Measurements from ENCODE around the gene THPO.

THPO gene

DNA sequence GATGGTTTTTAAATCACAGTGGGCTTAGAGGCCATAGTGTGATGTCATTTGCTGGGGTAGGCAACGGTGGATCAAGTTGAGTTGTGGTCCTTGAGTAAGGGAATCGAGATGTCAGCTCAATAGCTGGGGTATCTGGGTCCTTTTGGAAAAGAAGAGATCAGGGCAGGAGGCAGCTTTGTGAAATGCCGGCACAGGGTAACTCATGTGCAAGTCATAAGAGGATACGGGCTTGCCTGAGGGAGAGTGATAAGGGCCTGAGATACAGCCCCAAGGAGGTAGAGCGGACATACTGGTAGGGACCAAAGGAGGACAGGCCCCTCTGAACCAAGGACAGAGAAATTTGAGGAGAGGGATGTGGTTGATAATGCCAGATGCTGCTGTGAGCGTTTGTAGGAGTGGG, 44.8 kb downstream of the THPO start:
- peak; percentile 34 for DNase-seq (ENCODE audit: low read depth)

DNA sequence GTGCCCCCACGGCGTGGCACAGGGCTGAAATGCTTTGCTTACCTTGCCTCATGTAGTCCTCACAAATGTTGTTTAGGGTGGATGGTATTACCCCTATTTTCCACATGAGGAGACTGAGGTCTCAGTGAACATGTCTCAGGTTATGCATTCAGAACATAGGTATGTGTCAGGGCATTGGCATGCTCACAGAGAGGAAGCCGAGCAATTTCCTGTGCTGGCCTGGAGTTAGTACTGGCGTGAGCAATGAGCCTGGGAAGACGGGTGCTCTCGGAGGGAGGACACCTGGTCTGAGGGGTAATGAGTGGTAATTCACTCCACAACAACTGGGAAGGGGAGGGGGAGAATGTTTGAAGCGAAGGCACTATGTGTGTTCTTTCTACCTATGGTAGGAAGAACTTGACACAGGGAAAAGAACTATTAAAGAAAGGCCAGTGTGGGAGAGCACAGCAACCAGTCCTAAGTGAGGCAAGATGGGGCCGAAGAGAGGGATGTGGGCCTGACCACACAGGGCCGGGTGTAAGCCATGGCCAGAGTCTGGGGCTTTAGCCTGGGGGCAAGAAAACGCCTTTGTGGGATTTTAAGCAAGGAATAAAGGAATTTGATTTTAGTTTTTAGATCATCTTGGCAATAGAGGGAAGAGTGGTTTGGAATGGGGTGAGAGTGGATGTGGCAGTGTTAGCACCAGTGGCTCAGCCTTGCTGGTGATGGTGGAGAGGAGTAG, 45.5 kb downstream of the THPO start:
- DNase-seq (ENCODE audit: low read depth), result peak; percentile 98

DNA sequence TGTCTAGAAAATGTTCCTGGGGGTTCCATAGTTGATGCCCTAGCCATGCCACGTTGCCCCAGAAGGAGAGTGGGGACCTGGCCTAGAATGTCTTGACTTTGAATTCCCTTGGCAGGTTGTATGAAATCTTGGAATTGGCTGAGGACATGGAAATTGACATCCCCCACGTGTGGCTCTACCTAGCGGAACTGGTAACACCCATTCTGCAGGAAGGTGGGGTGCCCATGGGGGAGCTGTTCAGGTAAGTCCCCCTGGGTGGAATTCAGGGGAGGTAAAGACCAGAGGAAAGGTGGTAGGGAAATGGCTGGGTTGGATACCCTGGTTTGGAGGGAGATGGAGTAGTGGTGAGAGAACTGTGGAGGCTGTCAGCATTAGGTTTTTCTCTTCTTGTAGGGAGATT, 49.5 kb downstream of the THPO start:
- DNase-seq (ENCODE audit: low read depth), result no peak

DNA sequence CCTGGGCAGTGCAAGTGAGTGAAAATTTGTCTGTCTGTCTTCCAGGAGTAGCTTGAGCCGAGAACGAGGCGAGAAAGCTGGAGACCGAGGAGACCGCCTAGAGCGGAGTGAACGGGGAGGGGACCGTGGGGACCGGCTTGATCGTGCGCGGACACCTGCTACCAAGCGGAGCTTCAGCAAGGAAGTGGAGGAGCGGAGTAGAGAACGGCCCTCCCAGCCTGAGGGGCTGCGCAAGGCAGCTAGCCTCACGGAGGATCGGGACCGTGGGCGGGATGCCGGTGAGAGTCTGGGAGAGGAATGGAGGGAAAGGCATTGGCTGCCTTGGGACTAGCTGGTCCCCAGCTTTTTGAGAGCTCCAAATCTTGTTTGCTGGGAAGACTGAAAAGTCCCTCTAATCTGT, 50.8 kb downstream of the THPO start:
- no peak for DNase-seq (ENCODE audit: low read depth)

DNA sequence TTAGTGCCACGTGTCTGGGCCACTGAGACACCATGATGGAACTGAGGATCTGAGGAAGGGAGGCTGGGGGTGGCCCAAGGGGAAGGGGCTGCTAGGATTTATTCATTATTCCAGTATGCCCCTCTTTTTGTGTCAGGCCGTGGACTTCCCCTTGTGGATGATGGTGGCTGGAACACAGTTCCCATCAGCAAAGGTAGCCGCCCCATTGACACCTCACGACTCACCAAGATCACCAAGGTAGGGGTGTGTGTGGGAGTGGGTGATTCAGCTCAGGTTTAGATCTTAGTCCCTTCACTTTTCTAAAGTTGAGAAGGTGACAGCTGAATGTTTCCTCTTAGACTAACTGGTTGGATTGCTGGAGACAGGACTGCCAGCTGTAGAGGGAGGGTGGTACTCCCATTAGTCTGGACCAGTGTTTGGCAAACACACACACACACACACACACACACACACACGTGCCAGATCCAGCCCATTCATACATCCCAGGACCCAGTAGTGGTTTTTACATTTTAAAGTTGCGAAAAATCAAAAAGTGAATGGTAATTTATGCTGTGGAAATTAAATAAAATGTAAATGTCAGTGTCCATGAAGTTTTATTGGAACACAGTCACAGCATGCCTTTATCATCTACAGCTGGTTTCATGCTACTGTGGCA, 52.2 kb downstream of the THPO start:
- no peak for DNase-seq (ENCODE audit: low read depth)

DNA sequence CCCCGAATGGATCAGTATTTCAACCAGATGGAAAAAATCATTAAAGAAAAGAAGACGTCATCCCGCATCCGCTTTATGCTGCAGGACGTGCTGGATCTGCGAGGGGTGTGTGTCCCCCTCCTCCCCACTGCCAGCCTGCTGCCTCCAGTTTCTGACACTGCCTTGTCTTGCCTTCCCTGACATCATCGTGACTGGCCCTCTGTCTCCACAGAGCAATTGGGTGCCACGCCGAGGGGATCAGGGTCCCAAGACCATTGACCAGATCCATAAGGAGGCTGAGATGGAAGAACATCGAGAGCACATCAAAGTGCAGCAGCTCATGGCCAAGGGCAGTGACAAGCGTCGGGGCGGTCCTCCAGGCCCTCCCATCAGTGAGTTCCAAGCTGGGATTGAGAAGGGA, 52.7 kb downstream of the THPO start:
- no peak for DNase-seq (ENCODE audit: low read depth)

DNA sequence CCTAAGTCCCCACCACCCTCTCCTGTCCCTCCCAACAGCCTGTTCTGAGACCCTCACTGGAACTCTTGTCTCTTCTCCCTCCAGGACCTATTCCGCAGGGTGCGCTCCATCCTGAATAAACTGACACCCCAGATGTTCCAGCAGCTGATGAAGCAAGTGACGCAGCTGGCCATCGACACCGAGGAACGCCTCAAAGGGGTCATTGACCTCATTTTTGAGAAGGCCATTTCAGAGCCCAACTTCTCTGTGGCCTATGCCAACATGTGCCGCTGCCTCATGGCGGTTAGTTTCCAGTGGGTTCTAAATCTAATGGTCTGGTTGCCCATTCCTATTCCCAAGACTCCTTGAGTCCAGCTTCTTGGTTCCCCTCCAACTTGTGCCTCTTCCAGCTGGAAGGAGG, 54.3 kb downstream of the THPO start:
- DNase-seq (ENCODE audit: low read depth), result no peak

DNA sequence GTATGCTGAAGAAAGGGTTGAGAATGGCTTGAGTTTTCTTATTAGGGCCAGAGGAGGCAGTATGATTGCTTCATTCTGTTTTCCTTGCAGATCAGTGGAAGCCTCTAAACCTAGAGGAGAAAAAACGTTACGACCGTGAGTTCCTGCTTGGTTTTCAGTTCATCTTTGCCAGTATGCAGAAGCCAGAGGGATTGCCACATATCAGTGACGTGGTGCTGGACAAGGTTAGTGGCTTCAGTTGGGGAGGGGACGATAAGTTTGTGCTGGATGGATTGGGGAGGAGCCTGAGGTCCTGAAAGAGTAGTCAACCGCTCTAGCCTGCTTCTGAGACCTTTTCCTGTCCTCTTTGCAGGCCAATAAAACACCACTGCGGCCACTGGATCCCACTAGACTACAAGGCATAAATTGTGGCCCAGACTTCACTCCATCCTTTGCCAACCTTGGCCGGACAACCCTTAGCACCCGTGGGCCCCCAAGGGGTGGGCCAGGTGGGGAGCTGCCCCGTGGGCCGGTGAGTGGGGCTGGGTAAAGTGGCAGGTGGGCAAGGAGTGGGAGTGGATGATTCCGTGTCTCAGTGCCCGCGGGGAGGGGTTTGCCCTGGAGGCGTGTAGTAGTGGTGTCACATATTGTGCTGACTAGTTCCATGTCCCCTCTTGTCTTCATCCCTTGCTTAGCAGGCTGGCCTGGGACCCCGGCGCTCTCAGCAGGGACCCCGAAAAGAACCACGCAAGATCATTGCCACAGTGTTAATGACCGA, 55.1 kb downstream of the THPO start:
- DNase-seq (ENCODE audit: low read depth), result no peak
